Activated CD4-positive, alpha-beta T cell treated with anti-CD3 and anti-CD28 coated beads, Interleukin-2, amount 10 ng/mL, durations not matched to agents 7 days and 5 days (primary cell): ENCODE results near the gene SLC25A48. TPM values are rescaled to one million over a fixed set of nuclear protein-coding genes. Genes with fewer than 3 reads are reported as not detected.
"Not testable (repeated sequence)": the region's sequence is repeated elsewhere in the genome, so short reads cannot be mapped to it uniquely, and the experiment has no call there.

Source experiments
- CTCF ChIA-PET: fragments of 350-600 bp; sonication (Branson Sonifier 250); formaldehyde crosslinking; loops from one replicate; lab custom pipeline; 2021; ENCODE audit warnings: antibody characterized with exemption; lab: Charles Lee
- POLR2A ChIA-PET: fragments of 350-600 bp; sonication (Branson Sonifier 250); formaldehyde crosslinking; loops from one replicate; lab custom pipeline; 2021; ENCODE audit warnings: antibody characterized with exemption; lab: Charles Lee
- DNase-seq: peaks from one replicate; pipeline ENCODE4 v3.0.0-alpha.2; 2020
- H3K27ac Mint-ChIP-seq: one replicate; pipeline ENCODE4 v1.8.0; 2021; ENCODE audit warnings: mild to moderate bottlenecking, moderate library complexity, mixed read lengths
- H3K27me3 Mint-ChIP-seq: one replicate; pipeline ENCODE4 v1.8.0; 2021; ENCODE audit warnings: mixed read lengths
- H3K36me3 Mint-ChIP-seq: one replicate; pipeline ENCODE4 v1.8.0; 2021; ENCODE audit warnings: low read depth, mixed read lengths
- H3K4me1 Mint-ChIP-seq: one replicate; pipeline ENCODE4 v1.8.0; 2021; ENCODE audit warnings: mixed read lengths
- H3K4me3 Mint-ChIP-seq: one replicate; pipeline ENCODE4 v1.8.0; 2021; ENCODE audit warnings: mild to moderate bottlenecking, moderate library complexity, mixed read lengths
- H3K9me3 Mint-ChIP-seq: one replicate; pipeline ENCODE4 v1.8.0; 2021; ENCODE audit warnings: mixed read lengths
- total RNA-seq, 2 experiments: library from RNA; stranded (reverse); gene quantifications; one replicate each; pipeline ENCODE4 v1.2.3, GENCODE V29; 2021

SLC25A48 gene
- total RNA-seq, 2 experiments from 2014 or later = not detected

DNA sequence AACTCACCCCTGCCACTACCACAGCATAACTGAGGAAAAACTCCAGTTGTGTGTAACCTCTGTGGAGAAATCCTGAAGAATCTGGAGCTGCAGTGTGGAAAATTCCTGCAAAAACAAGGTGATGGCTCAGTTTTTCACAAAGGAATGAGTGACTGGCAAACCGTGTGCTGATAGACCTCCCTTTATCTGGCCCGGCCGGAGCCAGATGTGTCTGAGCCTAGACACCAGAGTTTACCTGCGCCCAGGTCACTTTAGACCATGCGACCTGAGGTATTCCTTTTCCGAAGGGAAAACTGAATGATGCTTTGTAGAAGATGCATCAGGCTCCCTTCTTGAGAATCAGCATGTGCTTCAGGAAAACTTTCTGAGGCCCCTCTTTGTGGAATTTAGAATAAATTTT lies 16.2 kb downstream of the SLC25A48 start:
- H3K4me1 Mint-ChIP-seq = no peaks in the 10 kb centered on the region
- H3K27ac Mint-ChIP-seq = no peak overlapping the region
- H3K27me3 Mint-ChIP-seq = peaks cover 4% of the 10 kb centered on the region
- no peak for DNase-seq
- H3K4me3 Mint-ChIP-seq = no peak overlapping the region
- ChIA-PET POLR2A (no interaction called here), CTCF (no interaction called here)
- H3K36me3 Mint-ChIP-seq = no peaks in the 10 kb centered on the region
- no peaks in the 10 kb centered on the region for H3K9me3 Mint-ChIP-seq

DNA sequence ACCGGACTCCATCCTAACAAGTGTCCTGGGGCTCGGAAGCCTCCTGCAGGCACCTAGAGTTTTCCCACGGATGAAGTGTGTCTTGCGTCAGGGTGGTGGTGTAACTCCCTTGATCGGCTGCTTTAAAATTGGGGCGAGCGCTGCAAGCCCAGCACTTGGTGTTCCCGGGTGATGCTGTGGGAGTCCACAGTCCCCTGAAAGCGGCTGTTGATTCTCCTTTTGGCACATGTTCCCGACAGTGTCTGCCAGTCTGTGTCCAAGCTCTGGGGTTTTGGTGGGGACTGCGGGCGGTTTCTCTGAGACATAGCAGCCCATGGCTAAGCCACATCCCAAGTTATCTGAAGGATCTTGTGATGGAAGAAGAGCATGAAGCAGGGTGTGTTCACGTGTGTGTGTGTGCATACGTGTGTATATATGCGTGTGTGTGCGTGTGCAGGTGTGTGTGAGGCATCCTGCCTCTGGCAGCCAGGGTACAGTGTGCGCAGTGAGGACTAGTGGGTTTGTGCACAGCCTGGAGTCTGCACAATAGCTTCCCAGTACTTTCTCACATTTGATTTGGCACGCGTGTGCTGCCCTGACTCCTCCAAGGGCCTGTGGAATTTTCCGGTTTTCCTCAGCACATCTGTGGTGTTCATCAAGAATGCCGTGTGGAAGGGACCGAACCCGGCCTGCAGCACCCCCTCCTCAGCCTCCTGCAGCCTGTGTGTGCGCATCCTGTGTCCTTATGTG lies 16.9 kb downstream of the SLC25A48 start:
- Mint-ChIP-seq H3K4me3 (no peak overlapping the region), H3K9me3 (no peaks in the 10 kb centered on the region), H3K36me3 (no peaks in the 10 kb centered on the region), H3K4me1 (no peaks in the 10 kb centered on the region), H3K27me3 (peaks cover 4% of the 10 kb centered on the region), H3K27ac (no peak overlapping the region)
- DNase-seq = no peak
- ChIA-PET POLR2A (no interaction called here), CTCF (no interaction called here)

DNA sequence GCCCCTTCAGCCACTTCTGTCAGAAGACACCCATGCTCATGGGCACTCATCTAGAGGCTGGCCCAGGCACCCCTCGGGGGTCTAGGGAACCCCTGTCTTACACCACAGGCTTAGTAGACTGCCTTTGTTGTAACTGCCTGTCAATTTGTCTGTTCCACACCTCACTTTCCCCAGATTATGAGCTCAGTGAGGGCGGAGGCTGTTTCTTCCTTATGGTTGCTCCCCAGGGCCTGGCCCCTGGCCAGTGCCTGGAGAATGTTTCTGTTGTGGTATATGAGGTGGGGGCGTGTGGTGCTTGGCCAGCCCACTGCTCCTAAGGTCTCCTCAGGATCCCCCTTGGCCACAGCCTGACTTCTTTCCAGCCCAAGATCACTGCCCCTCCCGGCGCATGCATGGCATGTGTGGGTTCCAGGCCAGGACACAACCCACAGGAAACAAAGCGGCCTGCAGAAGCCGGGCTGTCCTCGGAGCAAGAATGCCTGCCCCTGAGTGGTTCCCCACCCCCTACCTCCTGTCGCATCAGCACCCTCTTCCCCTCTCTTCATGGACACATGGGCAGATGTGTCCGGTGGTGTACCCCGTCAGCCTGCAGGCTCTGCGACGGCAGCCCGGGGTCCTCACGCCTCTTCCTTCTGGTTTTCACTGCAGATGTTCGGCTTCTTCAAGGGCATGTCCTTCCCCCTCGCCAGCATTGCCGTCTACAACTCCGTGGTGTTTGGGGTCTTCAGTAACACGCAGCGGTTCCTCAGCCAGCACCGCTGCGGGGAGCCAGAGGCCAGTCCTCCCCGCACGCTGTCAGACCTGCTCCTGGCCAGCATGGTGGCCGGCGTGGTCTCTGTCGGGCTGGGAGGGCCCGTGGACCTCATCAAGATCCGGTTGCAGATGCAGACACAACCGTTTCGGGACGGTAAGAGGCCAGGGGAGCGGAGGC lies 17.7 kb downstream of the SLC25A48 start:
- ChIA-PET POLR2A (no interaction called here), CTCF (no interaction called here)
- no peaks in the 10 kb centered on the region for H3K4me1 Mint-ChIP-seq
- H3K36me3 Mint-ChIP-seq = no peaks in the 10 kb centered on the region
- H3K27ac Mint-ChIP-seq = no peak overlapping the region
- peaks cover 4% of the 10 kb centered on the region for H3K27me3 Mint-ChIP-seq
- no peak overlapping the region for H3K4me3 Mint-ChIP-seq
- no peak for DNase-seq
- no peaks in the 10 kb centered on the region for H3K9me3 Mint-ChIP-seq

DNA sequence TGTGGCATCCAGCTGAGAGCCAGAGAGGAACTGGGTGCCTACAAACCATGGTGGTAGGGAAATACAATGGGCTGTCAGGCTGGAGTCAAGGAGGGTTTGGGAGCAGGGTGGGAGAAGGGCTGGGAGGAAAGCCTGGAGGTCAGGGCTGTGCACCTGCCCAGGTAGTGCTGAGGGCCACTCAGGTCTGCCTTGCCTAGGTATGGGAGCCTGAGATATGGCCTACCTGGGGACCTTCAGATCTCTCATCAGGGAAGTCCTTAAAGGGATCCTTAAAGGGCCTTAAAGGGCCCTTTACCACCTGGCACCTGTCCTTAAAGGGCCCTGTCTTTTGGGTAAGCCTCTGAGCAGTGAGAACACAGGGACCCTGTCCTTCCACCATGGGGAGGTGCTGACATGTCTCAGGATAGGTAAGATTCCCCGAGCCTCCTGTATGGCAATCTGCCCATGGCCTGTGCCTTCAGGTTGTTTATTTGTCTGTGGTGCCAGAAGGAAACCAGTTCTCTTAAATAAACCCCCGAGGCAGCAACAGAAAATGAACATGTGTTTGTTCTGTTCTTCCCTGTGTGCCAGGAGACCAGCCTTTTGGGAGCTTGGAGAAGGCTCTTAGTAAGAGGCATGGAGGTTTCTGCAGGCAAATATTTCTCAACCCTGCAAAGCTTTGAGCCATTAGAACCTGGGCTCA lies 23.3 kb downstream of the SLC25A48 start:
- H3K27ac Mint-ChIP-seq = no peak overlapping the region
- H3K9me3 Mint-ChIP-seq = no peaks in the 10 kb centered on the region
- H3K4me1 Mint-ChIP-seq = no peaks in the 10 kb centered on the region
- H3K27me3 Mint-ChIP-seq = peaks cover 4% of the 10 kb centered on the region
- DNase-seq = no peak
- POLR2A ChIA-PET = no interaction called here
- CTCF ChIA-PET = no interaction called here
- H3K36me3 Mint-ChIP-seq = no peaks in the 10 kb centered on the region
- no peak overlapping the region for H3K4me3 Mint-ChIP-seq

DNA sequence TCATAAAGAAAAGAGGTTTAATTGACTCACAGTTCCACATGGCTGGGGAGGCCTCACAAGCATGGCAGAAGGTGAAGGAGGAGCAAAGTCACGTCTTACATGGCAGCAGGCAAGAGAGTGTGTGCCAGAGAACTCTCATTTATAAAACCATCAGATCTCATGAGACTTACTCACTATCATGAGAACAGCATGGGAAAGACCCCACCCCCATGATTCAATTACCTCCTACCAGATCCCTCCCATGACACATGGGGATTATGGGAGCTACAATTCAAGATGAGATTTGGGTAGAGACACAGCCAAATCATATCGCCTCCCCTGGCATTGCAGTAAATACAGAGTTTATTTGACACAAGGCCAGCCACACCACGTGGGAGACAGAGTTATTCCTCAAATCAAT lies 24.7 kb downstream of the SLC25A48 start:
- POLR2A ChIA-PET, CTCF ChIA-PET, H3K4me3 Mint-ChIP-seq, H3K4me1 Mint-ChIP-seq, H3K27me3 Mint-ChIP-seq, H3K9me3 Mint-ChIP-seq, H3K36me3 Mint-ChIP-seq, DNase-seq, H3K27ac Mint-ChIP-seq: not testable (repeated sequence)

DNA sequence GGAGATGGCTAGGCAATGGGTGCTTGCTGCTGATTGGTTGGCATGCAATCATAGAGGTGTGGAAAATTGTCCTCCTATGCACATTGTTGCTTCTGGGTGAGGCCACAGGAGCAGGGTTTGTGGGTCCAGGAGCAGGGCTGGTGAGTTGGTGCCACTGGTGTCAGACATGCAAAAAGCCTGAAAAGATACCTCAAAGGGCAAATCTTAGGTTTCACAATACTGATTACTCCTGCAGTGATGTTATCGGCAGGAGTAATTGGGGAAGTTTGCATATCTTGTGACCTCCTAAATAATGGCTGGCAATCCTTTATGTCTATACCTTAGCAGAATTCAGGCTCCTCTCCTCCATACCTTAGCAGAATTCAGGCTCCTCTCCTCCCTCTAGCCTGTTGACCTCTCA lies 25.2 kb downstream of the SLC25A48 start:
- Mint-ChIP-seq H3K4me3 (no peak overlapping the region), H3K27ac (no peak overlapping the region), H3K36me3 (no peaks in the 10 kb centered on the region), H3K27me3 (peaks cover 4% of the 10 kb centered on the region), H3K9me3 (no peaks in the 10 kb centered on the region), H3K4me1 (no peaks in the 10 kb centered on the region)
- ChIA-PET CTCF (no interaction called here), POLR2A (no interaction called here)
- DNase-seq = no peak

DNA sequence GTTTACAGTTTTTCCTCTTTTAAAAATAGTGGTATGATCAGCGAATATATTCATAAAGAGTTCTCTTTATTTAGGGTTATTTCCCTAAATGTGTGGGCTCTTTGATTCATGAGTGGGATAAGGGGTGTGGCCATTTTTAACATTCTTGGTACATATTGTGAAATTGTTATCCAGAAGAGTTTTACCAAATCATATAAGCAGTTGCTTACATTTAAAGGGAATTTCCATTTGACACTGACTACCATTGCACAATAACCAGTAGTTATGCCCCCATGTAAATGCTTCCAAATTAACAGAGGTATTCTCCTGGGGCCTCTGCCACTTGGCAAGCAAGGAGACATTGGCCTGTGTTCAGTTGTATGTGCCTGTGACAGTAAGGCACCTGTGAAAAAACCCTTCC lies 27.2 kb downstream of the SLC25A48 start:
- no peak overlapping the region for H3K27ac Mint-ChIP-seq
- H3K36me3 Mint-ChIP-seq = no peaks in the 10 kb centered on the region
- no peaks in the 10 kb centered on the region for H3K9me3 Mint-ChIP-seq
- no peaks in the 10 kb centered on the region for H3K27me3 Mint-ChIP-seq
- H3K4me1 Mint-ChIP-seq = no peaks in the 10 kb centered on the region
- POLR2A ChIA-PET = no interaction called here
- DNase-seq = no peak
- CTCF ChIA-PET = no interaction called here
- H3K4me3 Mint-ChIP-seq = no peak overlapping the region

DNA sequence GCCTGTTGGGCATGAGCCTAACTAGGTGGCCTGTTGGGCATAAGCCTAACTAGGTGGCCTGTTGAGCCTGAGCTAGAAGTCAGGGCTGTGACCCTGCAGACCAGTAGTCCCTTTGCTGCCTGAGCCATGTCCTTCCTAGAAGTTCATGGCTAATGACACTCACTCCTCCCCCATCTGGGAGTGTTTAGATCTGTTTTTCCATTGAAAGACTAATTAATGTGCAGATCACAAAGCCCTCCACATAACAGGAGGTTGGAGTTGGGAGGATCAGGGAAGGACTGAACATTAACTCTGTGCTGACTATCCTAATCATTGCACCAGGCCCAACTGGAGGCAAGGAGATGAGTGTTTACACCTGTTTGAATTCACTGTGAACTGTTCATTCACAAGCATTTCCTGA lies 27.6 kb downstream of the SLC25A48 start:
- no peaks in the 10 kb centered on the region for H3K27me3 Mint-ChIP-seq
- ChIA-PET POLR2A (no interaction called here), CTCF (no interaction called here)
- no peaks in the 10 kb centered on the region for H3K9me3 Mint-ChIP-seq
- DNase-seq = no peak
- no peak overlapping the region for H3K4me3 Mint-ChIP-seq
- no peak overlapping the region for H3K27ac Mint-ChIP-seq
- no peaks in the 10 kb centered on the region for H3K4me1 Mint-ChIP-seq
- no peaks in the 10 kb centered on the region for H3K36me3 Mint-ChIP-seq

DNA sequence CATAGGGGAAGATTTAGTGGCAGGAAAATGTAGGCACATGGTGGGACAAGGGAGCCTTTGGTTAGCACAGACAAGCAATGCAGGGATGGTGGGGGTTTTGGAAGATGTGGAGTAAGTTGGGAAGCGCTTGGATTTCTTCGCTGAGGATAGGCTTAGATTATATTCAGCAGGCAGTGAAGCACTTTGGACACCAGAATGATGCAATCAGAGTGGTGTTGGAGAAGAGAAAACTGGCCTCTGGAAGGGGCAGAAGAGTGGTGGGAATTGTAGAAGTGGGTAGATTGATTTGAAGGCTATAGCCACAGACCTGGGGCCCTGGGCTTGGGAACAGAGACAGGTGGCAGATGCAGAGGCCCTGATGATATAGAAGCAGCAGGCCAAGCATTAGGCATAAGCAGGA lies 28.3 kb downstream of the SLC25A48 start:
- no peaks in the 10 kb centered on the region for H3K4me1 Mint-ChIP-seq

DNA sequence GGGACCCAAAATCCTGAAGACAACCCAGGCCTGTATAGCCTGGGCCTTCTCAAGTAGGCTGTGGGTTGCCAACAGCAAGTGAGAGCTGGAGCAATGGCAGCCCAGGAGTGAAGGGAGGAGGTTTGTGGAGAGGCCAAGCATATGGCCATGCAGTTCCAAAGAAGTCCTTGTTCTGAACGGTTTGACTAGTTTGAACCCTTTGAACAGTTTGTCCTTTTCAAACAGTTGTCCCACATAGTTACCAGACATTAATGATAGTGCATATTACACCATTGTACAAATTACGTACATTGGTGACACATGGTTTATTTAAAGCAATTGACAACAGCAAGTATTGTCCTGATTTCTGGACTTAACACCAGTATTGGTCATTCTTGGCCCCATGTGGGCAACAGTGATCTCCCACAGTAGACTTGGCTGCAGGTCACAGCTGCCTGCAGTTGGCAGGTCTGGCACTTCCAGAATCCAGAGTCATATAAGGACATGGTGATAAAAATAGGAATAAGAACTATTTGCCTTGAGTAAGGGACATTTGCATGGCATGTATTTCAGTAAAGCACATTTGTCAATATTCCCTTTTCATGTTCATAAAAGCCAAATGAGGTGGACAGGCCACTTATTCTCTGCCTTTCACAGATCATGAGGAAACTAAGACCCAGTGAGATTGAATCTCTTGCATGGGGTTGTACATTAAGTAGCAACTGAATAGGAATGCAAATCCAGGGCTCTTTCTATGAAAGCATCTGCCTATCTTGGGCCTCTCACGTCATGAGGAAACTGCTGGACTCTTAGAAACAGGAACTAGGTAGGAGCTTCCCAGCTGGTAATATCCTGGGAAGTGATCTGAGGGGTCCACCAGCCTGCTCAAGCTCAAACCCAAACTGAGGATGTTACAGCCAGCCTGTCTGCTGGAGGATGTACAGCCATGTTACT lies 30.3 kb downstream of the SLC25A48 start:
- CTCF ChIA-PET = no interaction called here
- H3K27ac Mint-ChIP-seq = no peak overlapping the region
- H3K36me3 Mint-ChIP-seq = no peaks in the 10 kb centered on the region
- no peaks in the 10 kb centered on the region for H3K27me3 Mint-ChIP-seq
- H3K9me3 Mint-ChIP-seq = no peaks in the 10 kb centered on the region
- no peaks in the 10 kb centered on the region for H3K4me1 Mint-ChIP-seq
- H3K4me3 Mint-ChIP-seq = no peak overlapping the region
- POLR2A ChIA-PET = no interaction called here
- DNase-seq = no peak

More for the DNA sequence above, 28.3 kb downstream of the SLC25A48 start:
- POLR2A ChIA-PET = no interaction called here
- Mint-ChIP-seq H3K36me3 (no peaks in the 10 kb centered on the region), H3K27ac (no peak overlapping the region), H3K27me3 (no peaks in the 10 kb centered on the region), H3K9me3 (no peaks in the 10 kb centered on the region), H3K4me3 (no peak overlapping the region)
- no peak for DNase-seq
- CTCF ChIA-PET = no interaction called here

DNA sequence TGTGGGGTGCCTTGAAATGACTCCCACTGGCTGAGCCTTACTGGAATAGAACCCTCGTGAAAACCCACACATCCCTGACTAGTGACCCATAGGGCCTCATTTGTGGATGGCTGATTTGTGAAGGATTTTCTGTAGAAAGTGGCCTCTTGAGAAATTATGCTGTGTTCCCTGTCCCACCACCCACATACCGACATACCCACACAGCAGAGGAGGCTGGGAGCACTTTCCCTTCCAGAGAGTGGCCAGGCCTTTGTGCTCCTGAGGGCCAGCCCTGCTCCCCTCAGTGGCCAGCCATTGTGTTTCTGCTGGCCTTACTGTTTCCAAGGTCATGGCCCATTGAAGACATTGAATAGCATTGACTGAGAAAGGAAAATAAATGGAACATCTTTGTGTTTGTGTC lies 31.6 kb downstream of the SLC25A48 start:
- Mint-ChIP-seq H3K36me3 (no peaks in the 10 kb centered on the region), H3K27me3 (no peaks in the 10 kb centered on the region), H3K4me1 (no peaks in the 10 kb centered on the region), H3K27ac (no peak overlapping the region), H3K9me3 (no peaks in the 10 kb centered on the region), H3K4me3 (no peak overlapping the region)
- POLR2A ChIA-PET = no interaction called here
- DNase-seq = no peak
- CTCF ChIA-PET = no interaction called here

DNA sequence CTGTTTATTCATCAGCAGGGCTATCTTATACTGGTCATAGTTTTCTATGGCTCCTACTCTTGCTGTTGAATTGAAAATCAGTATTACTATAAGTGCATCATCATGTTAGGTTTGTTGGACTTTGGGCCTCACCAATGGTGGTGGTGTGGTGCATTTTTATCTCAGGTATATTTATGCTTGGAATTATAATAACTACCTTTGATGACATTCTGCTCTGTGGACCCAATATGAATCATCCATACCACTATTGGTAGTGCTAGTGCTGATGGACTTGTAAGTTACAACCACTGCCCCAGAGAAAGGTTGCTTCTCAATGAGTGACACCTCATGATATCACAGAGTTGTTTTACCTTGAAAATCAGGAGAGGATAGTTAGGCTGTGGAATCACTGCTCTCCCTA lies 33.1 kb downstream of the SLC25A48 start:
- ChIA-PET CTCF (no interaction called here), POLR2A (no interaction called here)
- H3K27me3 Mint-ChIP-seq = no peaks in the 10 kb centered on the region
- no peak overlapping the region for H3K27ac Mint-ChIP-seq
- H3K4me1 Mint-ChIP-seq = no peaks in the 10 kb centered on the region
- H3K4me3 Mint-ChIP-seq = no peak overlapping the region
- no peaks in the 10 kb centered on the region for H3K36me3 Mint-ChIP-seq
- no peaks in the 10 kb centered on the region for H3K9me3 Mint-ChIP-seq
- no peak for DNase-seq
